Stomach (tissue), 9 donors: ENCODE measurements around the gene DNAJA3. TPM values are rescaled to one million over a fixed set of nuclear protein-coding genes. Genes with fewer than 3 reads are reported as not detected.

Experiments used
- DNase-seq, 2 donors: peaks; one replicate each; pipeline versions ENCODE4 v3.0.0 to v3.0.0-alpha.2; 2013 to 2019
- H3K27ac ChIP-seq, 5 donors: fragments of 200-600 bp in 4 of 5; sonication (generic) in 4 of 5; one replicate each; pipeline ENCODE4 v1.5.1; 2013 to 2019; ENCODE audit warnings: mild to moderate bottlenecking in 1 of 5, moderate library complexity in 1 of 5
- H3K27me3 ChIP-seq, 3 donors: fragments of 200-600 bp; sonication (generic); one replicate each; pipeline ENCODE4 v1.5.1; 2017 to 2019; ENCODE audit warnings: mixed run types in 1 of 3
- H3K36me3 ChIP-seq, 4 donors: fragments of 200-600 bp; sonication (generic); 1 replicate in 3 of 4; 2 replicates in 1 of 4; pipeline ENCODE4 v1.5.1; 2016 to 2019
- H3K4me1 ChIP-seq, 4 donors: fragments of 200-600 bp; sonication (generic); one replicate each; pipeline ENCODE4 v1.5.1; 2016 to 2019
- H3K4me3 ChIP-seq, 4 donors: fragments of 200-600 bp; sonication (generic) in 3 of 4; one replicate each; pipeline ENCODE4 v1.5.1; 2016 to 2019; ENCODE audit warnings: mild to moderate bottlenecking in 1 of 4
- H3K9me3 ChIP-seq, 4 donors: fragments of 200-600 bp; sonication (generic); one replicate each; pipeline ENCODE4 v1.5.1; 2016 to 2019
- EP300 ChIP-seq: sonication (generic); formaldehyde crosslinking; IDR thresholded peaks from one replicate; pipeline ENCODE4 v1.6.1; 2017; ENCODE audit warnings: antibody characterized with exemption
- POLR2A ChIP-seq, 4 donors: fragments of 450-650 bp; IDR thresholded peaks; one replicate each; pipeline ENCODE4 v1.6.1; 2016; ENCODE audit warnings: antibody characterized with exemption in 4 of 4, control low read depth in 2 of 4, mild to moderate bottlenecking in 1 of 4, moderate library complexity in 1 of 4
- POLR2AphosphoS5 ChIP-seq, 3 donors: sonication (generic); formaldehyde crosslinking; IDR thresholded peaks; one replicate each; pipeline ENCODE4 v1.6.1; 2016; ENCODE audit warnings: antibody characterized with exemption in 3 of 3
- WGBS, 5 donors: extraction: QIAGEN DNeasy Blood & Tissue Kit in 3 of 5; methylation state at CpG; one replicate each; pipeline versions ENCODE4 v1.1.5 to v1.1.7; 2013 to 2018; 5-methylcytosine and 5-hydroxymethylcytosine counted together
- intact Hi-C: fragments of 100-400 bp; cut with DNase I; formaldehyde crosslinking; loops from one replicate; pipeline ENCODE4 v1.15.1; 2023; ENCODE audit warnings: low total_unique reads
- polyA plus RNA-seq, 3 donors: library from polyadenylated mRNA; stranded (reverse); fragments of 200-250 nt; gene quantifications; one replicate each; pipeline ENCODE4 v1.2.3, GENCODE V29; 2013
- total RNA-seq, 5 donors: library from RNA; depleted of rRNA; stranded (reverse); fragments of >200 nt; gene quantifications; one replicate each; pipeline versions ENCODE4 v1.1.0 to v1.2.3, GENCODE V29; 2014 to 2016
- TF ChIP-seq, protein P1 (sequence below), 7 experiments: fragments of 450-650 bp in 4 of 7; fragments of 200-600 bp in 3 of 7; sonication (generic) in 3 of 7; IDR thresholded peaks; one replicate each; pipeline ENCODE4 v1.5.1; 2016 to 2019; ENCODE audit warnings: antibody characterized with exemption in 7 of 7, control low read depth in 2 of 7, mild to moderate bottlenecking in 1 of 7
- donor health status: healthy with polysubstance abuse.
- donor health status: Bipolar disorder and iron deficiency.
- donor health status: healthy.

DNAJA3 gene
- total and polyA plus RNA-seq, 8 donors = 18.8 to 53.0 (median 29.2) TPM

DNA sequence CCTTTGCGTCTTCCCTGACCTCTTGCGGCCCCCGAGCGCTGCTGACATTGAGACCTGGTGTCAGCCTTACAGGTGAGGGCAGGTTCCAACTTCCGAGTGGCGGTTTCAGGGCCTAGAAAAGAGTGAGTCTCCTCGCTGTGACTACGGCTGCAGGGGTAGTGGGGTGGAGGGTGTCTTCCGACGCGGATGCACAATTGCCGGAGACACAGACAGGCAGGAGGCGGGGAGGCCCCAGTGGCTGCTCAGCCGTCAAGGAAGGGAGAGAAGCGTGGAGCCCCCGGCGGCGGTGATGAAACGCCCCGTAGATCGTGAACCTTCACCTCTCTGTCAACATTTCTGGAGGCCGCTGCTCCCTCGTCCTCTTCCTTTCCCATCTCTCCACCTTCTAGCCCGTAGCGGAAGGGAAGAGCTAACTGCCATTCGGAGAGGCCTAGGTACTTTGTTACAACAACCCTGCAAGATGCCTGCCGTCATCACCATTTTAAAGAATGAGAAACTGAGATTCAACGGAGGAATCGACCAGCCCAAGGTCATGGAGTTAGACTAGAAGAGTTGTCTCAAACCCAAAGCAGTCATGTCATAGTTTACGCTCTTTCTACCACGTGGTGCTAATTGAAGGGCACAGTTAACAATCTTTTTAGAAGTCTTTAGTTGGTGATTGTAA, 485 bp downstream of the DNAJA3 start:
- no peaks in the 10 kb centered on the region for H3K9me3 ChIP-seq
- peaks cover 0 to 16% (median 14%) of the 10 kb centered on the region in 4 donors for H3K36me3 ChIP-seq
- intact Hi-C loops = no loop called here
- TF ChIP-seq POLR2AphosphoS5 (IDR thresholded peaks at IDR 0.05) (no peak), EP300 (no peak), POLR2A (IDR thresholded peaks at IDR 0.05) (no peak)
- TF ChIP-seq, protein P1, sequence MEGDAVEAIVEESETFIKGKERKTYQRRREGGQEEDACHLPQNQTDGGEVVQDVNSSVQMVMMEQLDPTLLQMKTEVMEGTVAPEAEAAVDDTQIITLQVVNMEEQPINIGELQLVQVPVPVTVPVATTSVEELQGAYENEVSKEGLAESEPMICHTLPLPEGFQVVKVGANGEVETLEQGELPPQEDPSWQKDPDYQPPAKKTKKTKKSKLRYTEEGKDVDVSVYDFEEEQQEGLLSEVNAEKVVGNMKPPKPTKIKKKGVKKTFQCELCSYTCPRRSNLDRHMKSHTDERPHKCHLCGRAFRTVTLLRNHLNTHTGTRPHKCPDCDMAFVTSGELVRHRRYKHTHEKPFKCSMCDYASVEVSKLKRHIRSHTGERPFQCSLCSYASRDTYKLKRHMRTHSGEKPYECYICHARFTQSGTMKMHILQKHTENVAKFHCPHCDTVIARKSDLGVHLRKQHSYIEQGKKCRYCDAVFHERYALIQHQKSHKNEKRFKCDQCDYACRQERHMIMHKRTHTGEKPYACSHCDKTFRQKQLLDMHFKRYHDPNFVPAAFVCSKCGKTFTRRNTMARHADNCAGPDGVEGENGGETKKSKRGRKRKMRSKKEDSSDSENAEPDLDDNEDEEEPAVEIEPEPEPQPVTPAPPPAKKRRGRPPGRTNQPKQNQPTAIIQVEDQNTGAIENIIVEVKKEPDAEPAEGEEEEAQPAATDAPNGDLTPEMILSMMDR (IDR thresholded peaks at IDR 0.05) = no peak
- WGBS, 5 donors = 2 to 3% (median 3%) methylated on average over 27 to 31 of the region's 31 CpGs
- H3K27ac ChIP-seq = peak overlapping the region; percentile 96 to 98 (median 97)
- H3K4me1 ChIP-seq = peaks cover 19 to 33% (median 22%) of the 10 kb centered on the region in 4 donors
- peak overlapping the region; percentile 89 to 99 (median 96) for H3K4me3 ChIP-seq
- no peaks in the 10 kb centered on the region for H3K27me3 ChIP-seq
- no peak for DNase-seq

DNA sequence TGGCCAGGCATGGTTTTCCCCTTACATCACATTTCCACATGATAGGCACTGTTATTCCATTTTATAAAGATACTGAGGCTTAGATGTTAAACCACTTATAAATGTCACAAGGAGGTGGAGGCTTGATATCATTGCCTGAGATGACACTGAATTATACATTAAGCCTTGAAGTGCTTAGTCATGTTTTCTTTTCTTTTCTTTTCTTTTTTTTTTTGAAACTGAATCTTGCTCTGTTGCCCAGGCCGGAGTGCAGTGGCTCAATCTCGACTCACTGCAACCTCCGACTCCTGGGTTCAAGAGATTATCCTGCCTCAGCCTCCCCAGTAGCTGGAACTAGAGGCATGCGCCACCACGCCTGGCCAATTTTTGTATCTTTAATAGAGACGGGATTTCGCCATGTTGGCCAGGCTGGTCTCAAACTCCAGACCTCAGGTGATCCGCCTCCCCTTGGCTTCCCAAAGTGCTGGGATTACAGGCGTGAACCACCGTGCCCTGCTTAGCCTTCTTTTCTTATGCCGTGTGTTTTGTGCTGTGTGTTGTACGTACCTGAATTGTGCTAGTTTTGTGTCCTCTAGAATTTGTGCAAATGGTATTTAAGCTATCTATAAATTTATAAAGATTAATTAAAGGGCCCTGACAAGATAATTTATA, 1.2 kb downstream of the DNAJA3 start:
- H3K4me3 ChIP-seq = peak overlapping the region; percentile 89 to 99 (median 96)
- intact Hi-C loops = no loop called here
- peaks cover 19 to 33% (median 22%) of the 10 kb centered on the region in 4 donors for H3K4me1 ChIP-seq
- H3K27me3 ChIP-seq = no peaks in the 10 kb centered on the region
- peak overlapping the region in 2 of 5 donors; percentile 96 to 98 for H3K27ac ChIP-seq
- peaks cover 4 to 23% (median 21%) of the 10 kb centered on the region in 4 donors for H3K36me3 ChIP-seq
- 80 to 87% (median 83%) methylated on average over 12 of the region's 12 CpGs for WGBS, 5 donors
- TF ChIP-seq POLR2A (IDR thresholded peaks at IDR 0.05) = no peak
- TF ChIP-seq, protein P1 (IDR thresholded peaks at IDR 0.05) = no peak
- no peak for TF ChIP-seq EP300
- no peaks in the 10 kb centered on the region for H3K9me3 ChIP-seq
- DNase-seq = no peak

DNA sequence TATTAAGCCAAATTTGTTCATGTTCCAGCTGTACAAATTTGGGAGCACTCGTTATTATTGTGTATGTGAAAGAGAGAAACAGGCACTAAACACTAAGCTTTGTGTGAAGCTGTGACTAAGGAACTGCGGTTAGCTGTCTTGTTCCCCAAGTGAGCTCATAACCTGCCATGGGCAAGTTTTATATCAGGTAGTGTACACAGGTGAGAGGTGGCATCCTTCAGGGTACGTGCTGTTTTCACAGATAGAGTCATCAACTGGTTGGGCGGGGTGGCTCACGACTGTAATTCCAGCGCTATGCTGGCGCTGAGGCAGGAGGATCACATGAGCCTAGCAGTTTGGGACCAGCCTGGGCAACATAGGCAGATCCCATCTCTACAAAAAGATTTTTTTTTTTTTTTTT, 2.8 kb downstream of the DNAJA3 start:
- Histone ChIP-seq H3K27ac (no peak overlapping the region), H3K4me3 (no peak overlapping the region), H3K9me3 (no peaks in the 10 kb centered on the region), H3K36me3 (peaks cover 6 to 35% (median 29%) of the 10 kb centered on the region in 4 donors), H3K4me1 (peaks cover 19 to 33% (median 24%) of the 10 kb centered on the region in 4 donors), H3K27me3 (no peaks in the 10 kb centered on the region)
- intact Hi-C loops = no loop called here
- TF ChIP-seq, protein P1 (IDR thresholded peaks at IDR 0.05) = no peak
- TF ChIP-seq EP300 (no peak), POLR2AphosphoS5 (IDR thresholded peaks at IDR 0.05) (no peak), POLR2A (IDR thresholded peaks at IDR 0.05) (no peak)
- no peak for DNase-seq
- 85 to 92% (median 87%) methylated on average over 7 of the region's 7 CpGs for WGBS, 5 donors

DNA sequence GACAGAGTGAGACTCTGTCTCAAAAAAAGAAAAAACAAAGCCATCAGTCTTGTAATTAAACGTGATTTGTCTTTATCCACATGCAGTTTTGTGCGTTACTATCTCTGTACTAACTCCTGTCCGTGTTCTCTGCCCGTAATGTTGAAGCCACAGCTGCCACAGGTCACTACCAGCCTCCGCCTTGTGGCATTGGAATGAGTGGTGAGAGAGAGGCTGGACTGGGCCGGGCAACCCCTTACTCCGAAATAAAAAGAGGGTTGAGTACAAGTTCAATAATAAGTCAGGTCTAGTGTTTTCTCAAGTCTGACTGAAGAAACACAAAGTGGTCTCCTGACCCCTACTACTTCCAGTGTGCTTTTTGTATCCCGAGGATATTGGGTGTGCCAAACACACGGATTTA, 5.4 kb downstream of the DNAJA3 start:
- H3K27ac ChIP-seq = no peak overlapping the region
- 87 to 93% (median 88%) methylated on average over 9 of the region's 9 CpGs for WGBS, 5 donors
- peaks cover 13 to 60% (median 44%) of the 10 kb centered on the region in 4 donors for H3K36me3 ChIP-seq
- no peak for DNase-seq
- intact Hi-C loops = no loop called here
- H3K27me3 ChIP-seq = no peaks in the 10 kb centered on the region
- H3K4me3 ChIP-seq = no peak overlapping the region
- TF ChIP-seq, protein P1 (IDR thresholded peaks at IDR 0.05) = no peak
- TF ChIP-seq POLR2A (IDR thresholded peaks at IDR 0.05) = no peak
- no peak for TF ChIP-seq EP300
- no peak for TF ChIP-seq POLR2AphosphoS5 (IDR thresholded peaks at IDR 0.05)
- no peaks in the 10 kb centered on the region for H3K9me3 ChIP-seq
- H3K4me1 ChIP-seq = peaks cover 15 to 41% (median 31%) of the 10 kb centered on the region in 4 donors
